ENCODE results near the gene FUS. TPM values are rescaled to one million over a fixed set of nuclear protein-coding genes. Genes with fewer than 3 reads are reported as not detected.
"Not testable (repeated sequence)": the region's sequence is repeated elsewhere in the genome, so short reads cannot be mapped to it uniquely, and the experiment has no call there.

FUS gene
- total RNA-seq, 1 donor from 2014 or later = 739 TPM

- DNase-seq (ENCODE audit: low spot score, unreplicated experiment) = no peak
- H3K27ac Mint-ChIP-seq = no peak within 1 kb of the TSS
- no peaks in the 10 kb centered on the region for H3K9me3 Mint-ChIP-seq (ENCODE audit: low read depth)
- TF ChIP-seq CTCF (IDR thresholded peaks at IDR 0.05; ENCODE audit: unreplicated experiment) = no peak
- no peak within 1 kb of the TSS for H3K4me3 Mint-ChIP-seq (ENCODE audit: low read depth)
- H3K36me3 Mint-ChIP-seq (ENCODE audit: insufficient read depth) = no peaks in the 10 kb centered on the region
- H3K4me1 Mint-ChIP-seq (ENCODE audit: low read depth) = no peaks in the 10 kb centered on the region
- H3K27me3 Mint-ChIP-seq = peaks cover 39% of the 10 kb centered on the region
Observed at GRCh38 chr16:31149894-31150890, 29.7 kb upstream of the FUS start, which contains the start of gene PRSS36. PRSS36 (minus strand) TSS chr16:31150066; CDS start chr16:31150035, 31 bp downstream.

- not testable (repeated sequence) for H3K9me3 Mint-ChIP-seq (ENCODE audit: low read depth)
Observed at GRCh38 chr16:31150976-31151375, 29.0 kb upstream of the FUS start.

GRCh38 chr16:31157136-31157535, 22.8 kb upstream of the FUS start:
- Mint-ChIP-seq H3K27me3 (peaks cover 8% of the 10 kb centered on the region), H3K9me3 (ENCODE audit: low read depth) (no peaks in the 10 kb centered on the region), H3K4me3 (ENCODE audit: low read depth) (no peak overlapping the region), H3K36me3 (ENCODE audit: insufficient read depth) (no peaks in the 10 kb centered on the region), H3K4me1 (ENCODE audit: low read depth) (peaks cover 2% of the 10 kb centered on the region), H3K27ac (no peak overlapping the region)
- no peak for TF ChIP-seq CTCF (IDR thresholded peaks at IDR 0.05; ENCODE audit: unreplicated experiment)
- no peak for DNase-seq (ENCODE audit: low spot score, unreplicated experiment)

More at GRCh38 chr16:31150976-31151375, 29.0 kb upstream of the FUS start:
- not testable (repeated sequence) for H3K4me3 Mint-ChIP-seq (ENCODE audit: low read depth); DNase-seq (ENCODE audit: low spot score, unreplicated experiment); H3K4me1 Mint-ChIP-seq (ENCODE audit: low read depth); H3K36me3 Mint-ChIP-seq (ENCODE audit: insufficient read depth); H3K27ac Mint-ChIP-seq
- H3K27me3 Mint-ChIP-seq = peaks cover 33% of the 10 kb centered on the region

GRCh38 chr16:31167315-31167714, 12.6 kb upstream of the FUS start:
- no peak for TF ChIP-seq CTCF (IDR thresholded peaks at IDR 0.05; ENCODE audit: unreplicated experiment)
- no peak for DNase-seq (ENCODE audit: low spot score, unreplicated experiment)
- Mint-ChIP-seq H3K4me3 (ENCODE audit: low read depth) (no peak overlapping the region), H3K27me3 (no peaks in the 10 kb centered on the region), H3K9me3 (ENCODE audit: low read depth) (no peaks in the 10 kb centered on the region), H3K4me1 (ENCODE audit: low read depth) (peaks cover 4% of the 10 kb centered on the region), H3K27ac (no peak overlapping the region), H3K36me3 (ENCODE audit: insufficient read depth) (no peaks in the 10 kb centered on the region)

GRCh38 chr16:31168848-31169247, 11.1 kb upstream of the FUS start:
- no peak for TF ChIP-seq CTCF (IDR thresholded peaks at IDR 0.05; ENCODE audit: unreplicated experiment)
- Mint-ChIP-seq H3K9me3 (ENCODE audit: low read depth) (no peaks in the 10 kb centered on the region), H3K27ac (no peak overlapping the region), H3K4me1 (ENCODE audit: low read depth) (peaks cover 4% of the 10 kb centered on the region), H3K27me3 (no peaks in the 10 kb centered on the region), H3K36me3 (ENCODE audit: insufficient read depth) (no peaks in the 10 kb centered on the region), H3K4me3 (ENCODE audit: low read depth) (no peak overlapping the region)
- DNase-seq (ENCODE audit: low spot score, unreplicated experiment) = no peak

GRCh38 chr16:31170048-31170447, 9.9 kb upstream of the FUS start:
- H3K4me1 Mint-ChIP-seq (ENCODE audit: low read depth); H3K9me3 Mint-ChIP-seq (ENCODE audit: low read depth); H3K27me3 Mint-ChIP-seq; H3K4me3 Mint-ChIP-seq (ENCODE audit: low read depth); H3K36me3 Mint-ChIP-seq (ENCODE audit: insufficient read depth); DNase-seq (ENCODE audit: low spot score, unreplicated experiment): not testable (repeated sequence)
- H3K27ac Mint-ChIP-seq = peak overlapping the region; percentile 65
